Spleen (tissue), 7 donors: ENCODE data around the gene ZFYVE19.

ENCODE experiments used
- POLR2A ChIP-seq, 3 donors: fragments of 450-650 bp; IDR thresholded peaks; one replicate each; pipeline ENCODE4 v1.5.1; 2017; ENCODE audit warnings: antibody characterized with exemption in 3 of 3, mild to moderate bottlenecking in 1 of 3
- TF ChIP-seq, protein P1 (sequence below), 11 experiments: fragments of 200-600 bp in 7 of 11; fragments of 450-650 bp in 4 of 11; sonication (generic) in 4 of 11; IDR thresholded peaks in 8 of 11; conservative IDR thresholded peaks in 3 of 11; 1 replicate in 7 of 11; 2 replicates in 4 of 11; pipeline versions ENCODE4 v1.4.0 to v1.8.0; 2016 to 2021; ENCODE audit warnings: antibody characterized with exemption in 11 of 11, inconsistent platforms in 4 of 11, mild to moderate bottlenecking in 1 of 11
- donor health status: DM: no; HTN: no; CAD: no; lungs with moderate emphysema.
- donor health status: DM: no; HTN: no; CAD: no.
- donor health status: DM: no; HTN: no; CAD: no.

DNA sequence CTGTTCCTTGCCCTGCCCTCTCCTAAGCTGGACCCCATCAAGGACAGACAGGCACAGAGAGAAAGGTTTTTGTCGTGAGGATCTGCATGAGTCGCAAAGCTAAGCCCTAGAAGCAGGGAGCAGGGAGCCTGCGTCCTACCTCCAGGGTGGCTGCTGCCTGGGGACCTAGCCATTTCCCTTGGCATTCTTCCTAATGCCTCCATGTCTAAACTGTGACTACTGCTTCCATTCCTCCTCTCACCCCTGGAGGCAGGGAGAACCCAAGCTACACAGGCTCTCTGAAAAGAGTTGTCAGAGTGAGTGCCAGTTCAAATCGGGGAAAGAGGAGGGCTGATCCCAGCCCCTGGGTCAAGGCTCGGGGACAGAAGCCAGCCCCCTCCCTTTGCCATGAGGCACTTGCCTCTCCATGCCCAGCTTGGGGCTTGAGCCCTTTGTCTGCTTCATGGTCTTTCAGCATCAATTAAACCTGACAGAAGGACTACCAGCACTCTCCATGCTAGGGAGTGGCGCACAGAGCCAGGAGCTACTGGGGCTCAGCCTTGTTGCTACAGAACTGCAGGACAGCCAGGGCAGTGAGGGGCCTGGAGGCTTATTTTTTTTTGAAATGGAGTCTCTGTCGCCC is 40.6 kb upstream of the ZFYVE19 start:
- no peak for TF ChIP-seq POLR2A (IDR thresholded peaks at IDR 0.05)
- TF ChIP-seq, protein P1, sequence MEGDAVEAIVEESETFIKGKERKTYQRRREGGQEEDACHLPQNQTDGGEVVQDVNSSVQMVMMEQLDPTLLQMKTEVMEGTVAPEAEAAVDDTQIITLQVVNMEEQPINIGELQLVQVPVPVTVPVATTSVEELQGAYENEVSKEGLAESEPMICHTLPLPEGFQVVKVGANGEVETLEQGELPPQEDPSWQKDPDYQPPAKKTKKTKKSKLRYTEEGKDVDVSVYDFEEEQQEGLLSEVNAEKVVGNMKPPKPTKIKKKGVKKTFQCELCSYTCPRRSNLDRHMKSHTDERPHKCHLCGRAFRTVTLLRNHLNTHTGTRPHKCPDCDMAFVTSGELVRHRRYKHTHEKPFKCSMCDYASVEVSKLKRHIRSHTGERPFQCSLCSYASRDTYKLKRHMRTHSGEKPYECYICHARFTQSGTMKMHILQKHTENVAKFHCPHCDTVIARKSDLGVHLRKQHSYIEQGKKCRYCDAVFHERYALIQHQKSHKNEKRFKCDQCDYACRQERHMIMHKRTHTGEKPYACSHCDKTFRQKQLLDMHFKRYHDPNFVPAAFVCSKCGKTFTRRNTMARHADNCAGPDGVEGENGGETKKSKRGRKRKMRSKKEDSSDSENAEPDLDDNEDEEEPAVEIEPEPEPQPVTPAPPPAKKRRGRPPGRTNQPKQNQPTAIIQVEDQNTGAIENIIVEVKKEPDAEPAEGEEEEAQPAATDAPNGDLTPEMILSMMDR (IDR thresholded peaks at IDR 0.05 in 8 of 11, conservative IDR thresholded peaks at IDR 0.05 in 3 of 11) = no peak
